Measurements from ENCODE around the gene OR4K1. TPM values are rescaled to one million over a fixed set of nuclear protein-coding genes. Genes with fewer than 3 reads are reported as not detected.

OR4K1 gene
- polyA plus RNA-seq (2.4 TPM in 1 of 2 replicates, not detected in the other), polyA minus RNA-seq (not detected in 2 replicates)

- H3K4me2 ChIP-seq (ENCODE audit: low read length): no peak within 1 kb of the TSS
- no peaks in the 10 kb centered on the region for H3K9me3 ChIP-seq (ENCODE audit: low read length)
- H3K27me3 ChIP-seq (ENCODE audit: insufficient read depth, low read depth, low read length): no peaks in the 10 kb centered on the region
- no peaks in the 10 kb centered on the region for H4K20me1 ChIP-seq (ENCODE audit: insufficient read depth)
- H3F3A ChIP-seq (ENCODE audit: insufficient read depth, low read length, poor library complexity, severe bottlenecking): no peaks in the 10 kb centered on the region
- no peak within 1 kb of the TSS for H3K4me3 ChIP-seq (ENCODE audit: low read length)
- no peak within 1 kb of the TSS for H3K9ac ChIP-seq (ENCODE audit: low read length)
- H3K9me2 ChIP-seq (ENCODE audit: insufficient read depth, low read length): no peaks in the 10 kb centered on the region
- H2AFZ ChIP-seq (ENCODE audit: low read depth, low read length): no peak within 1 kb of the TSS
- no peaks in the 10 kb centered on the region for H3K79me2 ChIP-seq (replicated peaks; ENCODE audit: insufficient read depth, low read length)
- H3K36me3 ChIP-seq (ENCODE audit: insufficient read depth, low read length): no peaks in the 10 kb centered on the region
- no peak within 1 kb of the TSS for H3K27ac ChIP-seq (ENCODE audit: low read length)
- TF ChIP-seq POLR2AphosphoS5 (IDR thresholded peaks at IDR 0.05) (no peak), EZH2 (IDR thresholded peaks at IDR 0.05; ENCODE audit: borderline replicate concordance, insufficient read depth, low read length, poor library complexity, severe bottlenecking) (no peak), MXI1 (conservative IDR thresholded peaks at IDR 0.05; ENCODE audit: poor library complexity, severe bottlenecking) (no peak), RAD21 (conservative IDR thresholded peaks at IDR 0.05) (no peak)
Observed at GRCh38 chr14:19930617-19931016, at the start of gene OR4K1. Gene OR4K1 (plus strand): TSS chr14:19930917. CDS start chr14:19935667, 4,750 bp downstream.

- Histone ChIP-seq H3K4me3 (ENCODE audit: low read length) (no peak overlapping the region), H3K9me2 (ENCODE audit: insufficient read depth, low read length) (no peaks in the 10 kb centered on the region), H3K4me2 (ENCODE audit: low read length) (no peak overlapping the region), H3K79me2 (replicated peaks; ENCODE audit: insufficient read depth, low read length) (no peaks in the 10 kb centered on the region), H3K27me3 (ENCODE audit: insufficient read depth, low read depth, low read length) (no peaks in the 10 kb centered on the region), H3K9ac (ENCODE audit: low read length) (no peak overlapping the region), H3K36me3 (ENCODE audit: insufficient read depth, low read length) (no peaks in the 10 kb centered on the region), H3K9me3 (ENCODE audit: low read length) (peaks cover 20% of the 10 kb centered on the region), H3F3A (ENCODE audit: insufficient read depth, low read length, poor library complexity, severe bottlenecking) (no peaks in the 10 kb centered on the region), H4K20me1 (ENCODE audit: insufficient read depth) (no peaks in the 10 kb centered on the region), H2AFZ (ENCODE audit: low read depth, low read length) (no peak overlapping the region), H3K27ac (ENCODE audit: low read length) (no peak overlapping the region)
- no peak for TF ChIP-seq REST (IDR thresholded peaks at IDR 0.05; ENCODE audit: borderline replicate concordance)
- TF ChIP-seq, protein P1, sequence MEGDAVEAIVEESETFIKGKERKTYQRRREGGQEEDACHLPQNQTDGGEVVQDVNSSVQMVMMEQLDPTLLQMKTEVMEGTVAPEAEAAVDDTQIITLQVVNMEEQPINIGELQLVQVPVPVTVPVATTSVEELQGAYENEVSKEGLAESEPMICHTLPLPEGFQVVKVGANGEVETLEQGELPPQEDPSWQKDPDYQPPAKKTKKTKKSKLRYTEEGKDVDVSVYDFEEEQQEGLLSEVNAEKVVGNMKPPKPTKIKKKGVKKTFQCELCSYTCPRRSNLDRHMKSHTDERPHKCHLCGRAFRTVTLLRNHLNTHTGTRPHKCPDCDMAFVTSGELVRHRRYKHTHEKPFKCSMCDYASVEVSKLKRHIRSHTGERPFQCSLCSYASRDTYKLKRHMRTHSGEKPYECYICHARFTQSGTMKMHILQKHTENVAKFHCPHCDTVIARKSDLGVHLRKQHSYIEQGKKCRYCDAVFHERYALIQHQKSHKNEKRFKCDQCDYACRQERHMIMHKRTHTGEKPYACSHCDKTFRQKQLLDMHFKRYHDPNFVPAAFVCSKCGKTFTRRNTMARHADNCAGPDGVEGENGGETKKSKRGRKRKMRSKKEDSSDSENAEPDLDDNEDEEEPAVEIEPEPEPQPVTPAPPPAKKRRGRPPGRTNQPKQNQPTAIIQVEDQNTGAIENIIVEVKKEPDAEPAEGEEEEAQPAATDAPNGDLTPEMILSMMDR (IDR thresholded peaks at IDR 0.05; ENCODE audit: poor library complexity, severe bottlenecking): no peak
- no peak for TF ChIP-seq TAF1 (IDR thresholded peaks at IDR 0.05; ENCODE audit: low read depth)
- TF ChIP-seq EP300 (conservative IDR thresholded peaks at IDR 0.05; ENCODE audit: poor library complexity, severe bottlenecking): no peak
- no peak for TF ChIP-seq RAD21 (conservative IDR thresholded peaks at IDR 0.05)
- TF ChIP-seq MXI1 (conservative IDR thresholded peaks at IDR 0.05; ENCODE audit: poor library complexity, severe bottlenecking): no peak
- no peak for TF ChIP-seq POLR2AphosphoS5 (IDR thresholded peaks at IDR 0.05)
- no peak for TF ChIP-seq EZH2 (IDR thresholded peaks at IDR 0.05; ENCODE audit: borderline replicate concordance, insufficient read depth, low read length, poor library complexity, severe bottlenecking)
- TF ChIP-seq SMC3 (conservative IDR thresholded peaks at IDR 0.05; ENCODE audit: poor library complexity): no peak
Observed at GRCh38 chr14:19895282-19895681, 35.4 kb upstream of the OR4K1 start.
